Fibroblast of skin of right quadriceps (primary cell): ENCODE results near the gene ATF3.
A peak's percentile ranks its signal among the peaks of the same experiment; 100 is the strongest.
"Not testable (repeated sequence)": the region's sequence is repeated elsewhere in the genome, so short reads cannot be mapped to it uniquely, and the experiment has no call there.

ENCODE experiments used
- DNase-seq: peaks from one replicate; pipeline ENCODE4 v3.0.0-alpha.2; 2013

ATF3 gene

GRCh38 chr1:212655668-212656440 is 47.3 kb downstream of the ATF3 start:
- peak; percentile 27 for DNase-seq

- no peak for DNase-seq
Observed at GRCh38 chr1:212656730-212657129, 48.2 kb downstream of the ATF3 start.

GRCh38 chr1:212658250-212658649 is 49.7 kb downstream of the ATF3 start:
- not testable (repeated sequence) for DNase-seq

- DNase-seq = no peak
Observed at GRCh38 chr1:212664409-212665199, 56.0 kb downstream of the ATF3 start.

- DNase-seq = peak; percentile 75
Observed at GRCh38 chr1:212665241-212666115, 56.9 kb downstream of the ATF3 start.

- DNase-seq = no peak
Observed at GRCh38 chr1:212666116-212666775, 57.7 kb downstream of the ATF3 start.

- DNase-seq = peak; percentile 94
Observed at GRCh38 chr1:212667223-212668139, 58.9 kb downstream of the ATF3 start.

GRCh38 chr1:212668477-212668876 is 59.9 kb downstream of the ATF3 start:
- DNase-seq = no peak

GRCh38 chr1:212669102-212669501 is 60.5 kb downstream of the ATF3 start:
- DNase-seq = peak; percentile 22

- no peak for DNase-seq
Observed at GRCh38 chr1:212669600-212669999, 61.0 kb downstream of the ATF3 start.

- no peak for DNase-seq
Observed at GRCh38 chr1:212670301-212670700, 61.7 kb downstream of the ATF3 start.
